Sigmoid colon (tissue), 7 donors: ENCODE data around the gene LONP2. TPM values are rescaled to one million over a fixed set of nuclear protein-coding genes. Genes with fewer than 3 reads are reported as not detected.

ENCODE experiments used
- DNase-seq: peaks from one replicate; pipeline ENCODE4 v3.0.0-alpha.2; 2019
- H3K27ac ChIP-seq, 4 donors: fragments of 200-600 bp; sonication (generic); one replicate each; pipeline ENCODE4 v1.5.1; 2016 to 2019; ENCODE audit warnings: mild to moderate bottlenecking in 1 of 4
- H3K27me3 ChIP-seq, 3 donors: fragments of 200-600 bp; sonication (generic); one replicate each; pipeline ENCODE4 v1.5.1; 2019; ENCODE audit warnings: mild to moderate bottlenecking in 1 of 3
- H3K36me3 ChIP-seq, 4 donors: fragments of 200-600 bp; sonication (generic); one replicate each; pipeline ENCODE4 v1.5.1; 2016 to 2019
- H3K4me1 ChIP-seq, 4 donors: fragments of 200-600 bp; sonication (generic); one replicate each; pipeline ENCODE4 v1.5.1; 2017 to 2019
- H3K4me3 ChIP-seq, 4 donors: fragments of 200-600 bp; sonication (generic); one replicate each; pipeline ENCODE4 v1.5.1; 2017 to 2019; ENCODE audit warnings: mild to moderate bottlenecking in 2 of 4, moderate library complexity in 1 of 4
- H3K9me3 ChIP-seq, 4 donors: fragments of 200-600 bp in 3 of 4; sonication (generic) in 3 of 4; one replicate each; pipeline versions ENCODE4 v1.5.1 to v1.6.1; 2013 to 2019
- CTCF ChIP-seq, 4 experiments: fragments of 450-650 bp in 3 of 4; fragments of 200-600 bp in 1 of 4; IDR thresholded peaks; one replicate each; pipeline ENCODE4 v1.5.1; 2016 to 2019; ENCODE audit warnings: antibody characterized with exemption in 4 of 4, mild to moderate bottlenecking in 3 of 4, moderate library complexity in 2 of 4
- EP300 ChIP-seq, 4 donors: sonication (generic); formaldehyde crosslinking; IDR thresholded peaks; one replicate each; pipeline ENCODE4 v1.6.1; 2017; ENCODE audit warnings: antibody characterized with exemption in 4 of 4
- POLR2A ChIP-seq, 2 donors: fragments of 450-650 bp; IDR thresholded peaks; one replicate each; pipeline ENCODE4 v1.6.1; 2016; ENCODE audit warnings: antibody characterized with exemption in 2 of 2, mild to moderate bottlenecking in 2 of 2, moderate library complexity in 2 of 2
- POLR2AphosphoS5 ChIP-seq, 4 donors: sonication (generic); formaldehyde crosslinking; IDR thresholded peaks; one replicate each; pipeline ENCODE4 v1.6.1; 2017; ENCODE audit warnings: antibody characterized with exemption in 4 of 4
- WGBS, 2 donors: extraction: QIAGEN DNeasy Blood & Tissue Kit; methylation state at CpG; one replicate each; pipeline ENCODE4 v1.1.7; 2013; 5-methylcytosine and 5-hydroxymethylcytosine counted together
- intact Hi-C: fragments of 100-400 bp; cut with DNase I; formaldehyde crosslinking; loops from one replicate; pipeline ENCODE4 v1.15.1; 2023
- polyA plus RNA-seq, 3 donors: library from polyadenylated mRNA; stranded (reverse); fragments of 200-250 nt; gene quantifications; one replicate each; pipeline ENCODE4 v1.2.3, GENCODE V29; 2013
- total RNA-seq, 4 donors: library from RNA; depleted of rRNA; stranded (reverse); fragments of >200 nt; gene quantifications; one replicate each; pipeline ENCODE4 v1.1.0, GENCODE V29; 2016
- donor health status: healthy with polysubstance abuse.
- donor health status: Bipolar disorder and iron deficiency.
- donor health status: healthy.

Gene LONP2
- total and polyA plus RNA-seq, 7 donors: 14.4 to 60.3 (median 42.3) TPM

GRCh38 chr16:48244863-48245195 lies 729 bp downstream of the LONP2 start:
- Histone ChIP-seq H3K9me3 (no peaks in the 10 kb centered on the region), H3K4me3 (peak overlapping the region; percentile 81 to 94 (median 82)), H3K36me3 (no peaks in the 10 kb centered on the region), H3K27ac (peak overlapping the region; percentile 85 to 90 (median 88)), H3K27me3 (no peaks in the 10 kb centered on the region), H3K4me1 (peaks cover 0 to 37% (median 31%) of the 10 kb centered on the region in 4 donors)
- TF ChIP-seq POLR2AphosphoS5 (IDR thresholded peaks at IDR 0.05) (no peak), EP300 (IDR thresholded peaks at IDR 0.05) (no peak), CTCF (IDR thresholded peaks at IDR 0.05) (no peak), POLR2A (IDR thresholded peaks at IDR 0.05) (no peak)
- 2 to 7% methylated on average over 8 of the region's 8 CpGs for WGBS, 2 donors
- no peak for DNase-seq
- intact Hi-C loops: loop anchor here (5.0 to 10.0 kb wide), 2 partner anchors 140 to 362 kb away; partner anchors contain the start of gene SIAH1

GRCh38 chr16:48246066-48246465 lies 2.0 kb downstream of the LONP2 start:
- Histone ChIP-seq H3K27me3 (no peaks in the 10 kb centered on the region), H3K4me1 (peaks cover 0 to 37% (median 32%) of the 10 kb centered on the region in 4 donors), H3K27ac (peak overlapping the region in 1 of 4 donors; percentile 90), H3K9me3 (no peaks in the 10 kb centered on the region), H3K36me3 (no peaks in the 10 kb centered on the region), H3K4me3 (peak overlapping the region in 1 of 4 donors; percentile 94)
- no peak for TF ChIP-seq CTCF (IDR thresholded peaks at IDR 0.05)
- no peak for TF ChIP-seq EP300 (IDR thresholded peaks at IDR 0.05)
- no peak for TF ChIP-seq POLR2A (IDR thresholded peaks at IDR 0.05)
- TF ChIP-seq POLR2AphosphoS5 (IDR thresholded peaks at IDR 0.05): no peak
- WGBS, 2 donors: 22 to 58% methylated on average over 2 of the region's 2 CpGs
- intact Hi-C loops: loop anchor here (10.0 kb wide), 1 partner anchor 139 kb away; the partner anchor contains the start of gene SIAH1
- no peak for DNase-seq

GRCh38 chr16:48247311-48247710 lies 3.2 kb downstream of the LONP2 start, which contains the start of gene ABCC11:
ABCC11 (minus strand) TSS chr16:48247539; CDS start chr16:48231921, 15,618 bp downstream.
- TF ChIP-seq POLR2A (IDR thresholded peaks at IDR 0.05) (no peak), POLR2AphosphoS5 (IDR thresholded peaks at IDR 0.05) (no peak)
- intact Hi-C loops: loop anchor here (10.0 kb wide), 1 partner anchor 137 kb away; the partner anchor contains the start of gene SIAH1
- peaks cover 0 to 5% (median 0%) of the 10 kb centered on the region in 4 donors for H3K36me3 ChIP-seq
- H3K27ac ChIP-seq: peak within 1 kb of the TSS in 1 of 4 donors; percentile 90
- H3K4me3 ChIP-seq: peak within 1 kb of the TSS in 1 of 4 donors; percentile 94
- DNase-seq: no peak
- no peaks in the 10 kb centered on the region for H3K9me3 ChIP-seq
- no peaks in the 10 kb centered on the region for H3K27me3 ChIP-seq
- 47 to 53% methylated on average over 4 of the region's 4 CpGs for WGBS, 2 donors
- H3K4me1 ChIP-seq: peaks cover 0 to 37% (median 34%) of the 10 kb centered on the region in 4 donors

- Histone ChIP-seq H3K27me3 (no peaks in the 10 kb centered on the region), H3K9me3 (no peaks in the 10 kb centered on the region), H3K4me1 (peaks cover 0 to 26% (median 22%) of the 10 kb centered on the region in 4 donors), H3K27ac (no peak overlapping the region), H3K36me3 (peaks cover 0 to 35% (median 9%) of the 10 kb centered on the region in 4 donors), H3K4me3 (no peak overlapping the region)
- WGBS, 2 donors: 47 to 77% methylated on average over 5 of the region's 5 CpGs
- TF ChIP-seq POLR2AphosphoS5 (IDR thresholded peaks at IDR 0.05) (no peak), POLR2A (IDR thresholded peaks at IDR 0.05) (no peak), EP300 (IDR thresholded peaks at IDR 0.05) (no peak), CTCF (IDR thresholded peaks at IDR 0.05) (no peak)
- intact Hi-C loops: no loop called here
- DNase-seq: no peak
Measured at GRCh38 chr16:48250520-48251278, 6.6 kb downstream of the LONP2 start.

GRCh38 chr16:48252013-48252412 lies 7.9 kb downstream of the LONP2 start:
- TF ChIP-seq EP300 (IDR thresholded peaks at IDR 0.05) (no peak), POLR2AphosphoS5 (IDR thresholded peaks at IDR 0.05) (no peak), CTCF (IDR thresholded peaks at IDR 0.05) (no peak), POLR2A (IDR thresholded peaks at IDR 0.05) (no peak)
- H3K4me1 ChIP-seq: peaks cover 0 to 13% (median 9%) of the 10 kb centered on the region in 4 donors

More at GRCh38 chr16:48252013-48252412, 7.9 kb downstream of the LONP2 start:
- H3K4me3 ChIP-seq: no peak overlapping the region
- DNase-seq: no peak
- H3K36me3 ChIP-seq: peaks cover 0 to 44% (median 9%) of the 10 kb centered on the region in 4 donors
- intact Hi-C loops: no loop called here
- no peaks in the 10 kb centered on the region for H3K9me3 ChIP-seq
- H3K27me3 ChIP-seq: no peaks in the 10 kb centered on the region
- H3K27ac ChIP-seq: no peak overlapping the region
- 71 to 85% methylated on average over 5 of the region's 5 CpGs for WGBS, 2 donors
